GM20431 (cell line): ENCODE measurements around the gene WWC1.

Experiments used
- in situ Hi-C: fragments of 300-500 bp; cut with MseI, MboI; formaldehyde crosslinking; loops from one replicate; pipeline ENCODE4 v1.15.0; 2020; ENCODE audit warnings: low sequenced_read_pairs; ENCODE audit not compliant: unreplicated experiment

The WWC1 gene

GRCh38 chr5:168353216-168353957 lies 61.9 kb downstream of the WWC1 start:
- in situ Hi-C loops = no loop called here

GRCh38 chr5:168354397-168354796 lies 63.0 kb downstream of the WWC1 start:
- in situ Hi-C loops = no loop called here

GRCh38 chr5:168356171-168356570 lies 64.7 kb downstream of the WWC1 start:
- in situ Hi-C loops = no loop called here

- in situ Hi-C loops = no loop called here
Observed at GRCh38 chr5:168356592-168356991, 65.1 kb downstream of the WWC1 start.

DNA sequence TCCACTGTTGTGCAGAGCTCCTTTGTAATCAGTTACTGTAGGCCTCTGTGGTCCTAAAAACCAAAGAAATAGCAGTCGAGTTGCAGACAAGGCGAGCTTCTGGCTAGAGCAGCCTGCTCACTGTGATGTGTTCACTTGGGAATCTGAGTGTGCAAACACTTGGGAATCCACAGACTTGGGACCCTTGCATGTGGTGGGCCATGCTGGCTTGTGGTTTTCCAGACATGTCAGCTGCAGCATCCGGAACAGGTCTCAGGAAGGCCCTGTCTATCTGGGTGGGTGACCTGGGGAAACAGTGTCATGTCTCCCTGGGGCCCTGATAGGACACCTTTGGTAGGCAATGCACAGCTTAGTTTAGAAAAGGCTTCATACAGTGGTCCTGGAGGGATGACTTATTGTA lies 66.4 kb downstream of the WWC1 start:
- in situ Hi-C loops = no loop called here

GRCh38 chr5:168359820-168360460 lies 68.5 kb downstream of the WWC1 start:
- in situ Hi-C loops = no loop called here

GRCh38 chr5:168360521-168361285 lies 69.3 kb downstream of the WWC1 start:
- in situ Hi-C loops = no loop called here

DNA sequence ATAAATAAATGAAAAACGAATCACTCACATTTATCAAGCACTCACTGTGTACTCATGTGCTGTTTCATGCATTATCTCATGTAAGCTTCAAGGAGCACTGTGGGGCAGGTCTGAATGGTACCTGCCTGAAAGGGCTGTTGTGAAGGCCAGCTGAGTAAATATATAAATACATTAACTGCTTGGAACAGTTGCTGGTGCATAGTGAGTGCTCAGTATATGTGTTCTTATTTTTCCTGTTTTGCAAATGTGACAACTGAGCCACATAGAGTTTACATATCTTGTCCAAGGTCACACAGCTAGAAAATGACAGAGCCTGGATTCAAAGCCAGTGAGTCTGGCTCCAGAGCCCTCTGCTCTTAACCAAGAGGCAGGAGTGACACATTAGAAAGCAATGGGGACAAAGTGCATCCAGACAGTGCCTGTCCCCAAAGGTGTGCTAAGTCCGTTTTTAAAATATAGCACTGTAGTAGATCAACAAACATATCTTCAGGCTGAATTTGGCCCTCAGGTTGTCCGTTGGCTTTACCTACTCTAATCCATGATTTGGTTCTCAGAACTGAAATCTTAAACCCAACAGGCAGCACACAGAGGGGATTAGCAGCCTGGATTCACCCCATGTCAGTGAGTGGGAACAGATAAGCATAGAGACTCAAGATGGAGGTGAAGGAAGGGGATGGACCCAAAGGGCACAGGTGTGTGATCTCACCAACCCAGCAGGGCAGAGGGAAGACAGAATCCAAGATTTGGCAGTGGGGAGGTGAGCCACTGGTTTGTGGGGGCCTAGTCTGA lies 70.8 kb downstream of the WWC1 start:
- in situ Hi-C loops = no loop called here

DNA sequence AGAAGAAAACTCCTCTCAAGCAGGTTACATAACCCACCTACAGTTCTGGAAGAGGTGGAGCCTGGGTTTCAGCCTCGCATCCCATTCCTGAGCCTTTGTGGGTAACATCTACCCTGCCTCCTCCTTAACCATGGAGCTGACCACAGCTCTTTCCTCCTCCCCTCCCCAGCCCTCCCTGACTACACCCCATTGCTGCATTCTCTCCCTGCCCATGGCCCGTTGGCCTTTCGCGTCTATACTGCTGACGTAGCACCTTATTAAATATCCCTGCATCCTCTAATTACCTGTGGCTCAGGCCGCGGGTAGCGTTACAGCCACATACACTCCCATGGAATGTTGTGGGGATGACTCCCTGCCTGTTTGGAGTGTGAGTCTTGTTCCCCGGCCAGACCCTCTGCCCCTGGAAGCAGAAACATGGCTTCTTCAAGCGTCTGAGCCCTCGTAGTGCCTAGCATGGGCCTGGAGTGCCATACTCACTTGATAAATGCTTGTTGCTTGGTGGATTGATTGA lies 72.8 kb downstream of the WWC1 start:
- in situ Hi-C loops = no loop called here

GRCh38 chr5:168364750-168365550 lies 73.5 kb downstream of the WWC1 start:
- in situ Hi-C loops = no loop called here

DNA sequence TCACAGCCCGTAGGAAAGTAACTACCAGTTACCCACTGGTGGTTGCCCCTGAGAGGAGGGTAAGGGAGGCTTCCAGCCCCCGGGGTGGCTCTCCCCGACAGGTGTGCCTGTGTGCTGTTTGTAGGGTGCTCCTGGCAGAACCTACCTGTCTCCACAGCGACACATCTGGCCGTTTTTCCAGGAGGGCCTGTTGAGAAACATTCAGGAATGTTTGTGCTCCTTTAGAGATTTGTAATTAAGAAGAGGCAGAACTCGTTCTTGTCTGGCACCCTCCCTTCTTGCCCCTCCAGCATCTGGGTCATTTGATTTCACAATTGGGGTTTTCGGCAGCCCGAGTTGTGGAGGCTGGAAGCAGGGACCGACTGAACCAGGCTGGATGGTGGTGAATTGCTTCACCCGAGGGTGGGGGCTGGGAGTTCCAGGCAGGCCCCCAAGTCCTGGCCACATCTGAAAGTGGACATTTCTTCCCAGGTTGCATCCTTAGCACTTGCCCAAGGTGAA lies 74.2 kb downstream of the WWC1 start:
- in situ Hi-C loops = no loop called here

- in situ Hi-C loops = no loop called here
Observed at GRCh38 chr5:168366116-168366515, 74.7 kb downstream of the WWC1 start.

- in situ Hi-C loops = no loop called here
Observed at GRCh38 chr5:168368854-168369253, 77.4 kb downstream of the WWC1 start.

DNA sequence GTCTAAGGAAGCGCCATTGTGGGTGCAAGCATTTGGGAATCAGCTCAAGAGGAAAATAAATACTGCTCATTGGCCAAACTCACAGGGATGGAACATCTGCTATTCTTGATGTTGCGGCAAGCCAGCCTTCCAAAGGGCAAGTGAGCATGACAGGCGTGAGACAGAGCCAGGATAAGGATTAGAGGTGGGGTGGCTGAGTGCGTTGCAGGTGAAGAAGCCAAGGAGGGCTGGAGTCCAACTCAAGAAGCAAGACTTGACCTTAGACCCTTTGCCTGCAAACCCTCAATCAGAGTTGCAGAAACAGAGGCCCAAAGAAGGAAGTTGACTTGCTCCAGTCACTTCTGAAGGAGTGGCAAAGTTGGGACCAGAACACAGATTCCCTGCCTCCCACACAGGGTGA lies 79.4 kb downstream of the WWC1 start:
- in situ Hi-C loops = no loop called here

- in situ Hi-C loops = no loop called here
Observed at GRCh38 chr5:168372356-168372946, 81.0 kb downstream of the WWC1 start.

- in situ Hi-C loops = no loop called here
Observed at GRCh38 chr5:168374532-168374931, 83.1 kb downstream of the WWC1 start.

DNA sequence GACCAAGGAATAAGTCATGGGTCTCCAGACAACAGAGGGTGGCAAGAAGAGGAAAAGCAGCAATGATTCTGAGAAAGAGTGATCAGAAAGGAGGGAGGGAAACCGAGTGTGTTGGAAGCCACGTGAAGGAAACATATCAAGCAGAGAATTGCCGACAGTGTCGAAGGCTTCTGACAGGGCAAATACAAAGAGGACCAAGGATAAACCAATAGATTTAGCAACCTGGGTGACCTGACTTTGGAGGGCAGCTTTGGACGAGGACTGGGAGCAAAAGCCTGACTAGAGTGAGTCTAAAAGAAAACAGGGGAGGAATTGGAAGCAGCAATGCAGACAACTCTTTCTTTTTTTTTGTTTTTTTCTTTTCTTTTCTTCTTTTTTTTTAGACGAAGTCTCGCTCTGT lies 83.8 kb downstream of the WWC1 start:
- in situ Hi-C loops = no loop called here

DNA sequence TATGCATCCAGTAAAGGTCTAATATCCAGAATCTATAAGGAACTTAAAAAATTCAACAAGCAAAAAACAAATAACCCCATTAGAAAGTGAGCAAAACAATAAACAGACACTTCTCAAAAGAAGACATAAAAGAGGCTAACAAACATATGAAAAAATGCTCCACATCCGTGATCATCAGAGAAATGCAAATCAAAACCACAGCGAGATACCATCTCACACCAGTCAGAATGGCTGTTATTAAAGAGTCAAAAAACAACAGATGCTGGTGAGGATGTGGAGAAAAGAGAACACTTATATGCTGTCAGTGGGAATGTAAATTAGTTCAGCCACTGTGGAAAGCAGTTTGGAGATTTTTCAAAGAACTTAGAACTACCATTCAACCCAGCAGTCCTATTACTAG lies 86.1 kb downstream of the WWC1 start:
- in situ Hi-C loops = no loop called here

DNA sequence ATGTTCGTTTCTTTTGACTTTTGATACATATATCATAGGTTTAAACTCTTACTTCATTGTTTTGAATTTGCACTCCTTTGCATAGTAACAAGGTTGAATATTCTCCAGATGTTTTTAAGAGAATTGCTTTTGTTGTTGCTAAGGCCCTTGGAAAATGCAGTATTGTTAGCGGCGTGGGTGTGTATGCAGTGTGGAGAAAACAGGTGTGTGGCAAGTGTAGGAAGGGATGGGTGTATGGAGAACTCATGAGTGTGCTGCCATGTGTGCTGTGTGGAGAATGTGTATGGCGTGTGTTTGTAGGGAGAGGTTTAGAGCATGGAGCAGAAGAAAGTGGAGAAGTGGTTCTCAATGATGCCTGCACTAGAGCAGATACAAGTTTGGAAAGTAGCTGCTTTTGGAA lies 87.3 kb downstream of the WWC1 start:
- in situ Hi-C loops = no loop called here
